Measurements from ENCODE around the gene C6orf47. TPM values are rescaled to one million over a fixed set of nuclear protein-coding genes. Genes with fewer than 3 reads are reported as not detected.
A peak's percentile ranks its signal among the peaks of the same experiment; 100 is the strongest.

Gene C6orf47
- total and polyA plus RNA-seq, 2 of the 13 experiments (the other 11 are each of a cell fraction or from before 2014, with no cell fraction given), result 1.7 to 18.1 TPM

DNA sequence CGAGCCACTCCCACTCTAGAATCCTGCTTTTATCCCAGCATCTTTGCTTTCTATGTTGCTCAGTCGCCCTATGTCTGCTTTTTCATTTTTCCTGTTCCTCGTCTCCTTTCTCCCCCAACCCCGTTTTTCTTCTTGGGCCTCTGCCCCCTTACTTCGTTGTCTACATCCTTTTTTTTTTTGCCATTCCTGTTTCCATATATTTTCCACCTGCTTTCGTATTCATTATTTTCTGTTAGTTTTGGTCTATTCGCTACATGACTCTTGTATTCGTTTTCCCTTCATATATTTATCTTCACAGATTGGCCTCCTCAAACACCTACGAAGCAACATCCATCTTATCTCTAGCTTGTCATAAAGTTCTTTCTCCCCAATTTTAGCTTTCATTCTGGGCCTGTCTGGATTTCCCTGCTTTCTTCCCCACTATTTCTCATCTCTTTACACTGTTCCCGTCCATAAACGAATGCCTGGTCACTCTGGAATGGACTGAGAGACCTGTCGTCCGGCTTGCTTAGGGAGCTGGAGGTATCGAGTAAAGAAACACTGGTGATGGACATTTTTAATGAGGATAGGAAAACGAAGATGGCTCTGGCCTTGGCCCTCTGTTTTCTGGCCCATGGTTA, 39.1 kb downstream of the C6orf47 start (continued):
- TF ChIP-seq ZNF747 (CRISPR knock-in tag; IDR thresholded peaks at IDR 0.05; ENCODE audit: borderline replicate concordance), result peak; percentile 5; the same call in 1 of the 2 replicates
- TF ChIP-seq, protein P1, sequence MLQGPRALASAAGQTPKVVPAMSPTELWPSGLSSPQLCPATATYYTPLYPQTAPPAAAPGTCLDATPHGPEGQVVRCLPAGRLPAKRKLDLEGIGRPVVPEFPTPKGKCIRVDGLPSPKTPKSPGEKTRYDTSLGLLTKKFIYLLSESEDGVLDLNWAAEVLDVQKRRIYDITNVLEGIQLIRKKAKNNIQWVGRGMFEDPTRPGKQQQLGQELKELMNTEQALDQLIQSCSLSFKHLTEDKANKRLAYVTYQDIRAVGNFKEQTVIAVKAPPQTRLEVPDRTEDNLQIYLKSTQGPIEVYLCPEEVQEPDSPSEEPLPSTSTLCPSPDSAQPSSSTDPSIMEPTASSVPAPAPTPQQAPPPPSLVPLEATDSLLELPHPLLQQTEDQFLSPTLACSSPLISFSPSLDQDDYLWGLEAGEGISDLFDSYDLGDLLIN (CRISPR knock-in tag; IDR thresholded peaks at IDR 0.05; ENCODE audit: borderline replicate concordance), result no peak
- no peak for TF ChIP-seq ONECUT2 (CRISPR knock-in tag; IDR thresholded peaks at IDR 0.05)
- TF ChIP-seq ZNF263 (CRISPR knock-in tag; IDR thresholded peaks at IDR 0.05), result no peak
- TF ChIP-seq HNRNPLL (IDR thresholded peaks at IDR 0.05; ENCODE audit: low read depth, low read length, poor library complexity, severe bottlenecking), result no peak
- no peak for TF ChIP-seq RXRA (CRISPR knock-in tag; IDR thresholded peaks at IDR 0.05)
- TF ChIP-seq, protein P2, sequence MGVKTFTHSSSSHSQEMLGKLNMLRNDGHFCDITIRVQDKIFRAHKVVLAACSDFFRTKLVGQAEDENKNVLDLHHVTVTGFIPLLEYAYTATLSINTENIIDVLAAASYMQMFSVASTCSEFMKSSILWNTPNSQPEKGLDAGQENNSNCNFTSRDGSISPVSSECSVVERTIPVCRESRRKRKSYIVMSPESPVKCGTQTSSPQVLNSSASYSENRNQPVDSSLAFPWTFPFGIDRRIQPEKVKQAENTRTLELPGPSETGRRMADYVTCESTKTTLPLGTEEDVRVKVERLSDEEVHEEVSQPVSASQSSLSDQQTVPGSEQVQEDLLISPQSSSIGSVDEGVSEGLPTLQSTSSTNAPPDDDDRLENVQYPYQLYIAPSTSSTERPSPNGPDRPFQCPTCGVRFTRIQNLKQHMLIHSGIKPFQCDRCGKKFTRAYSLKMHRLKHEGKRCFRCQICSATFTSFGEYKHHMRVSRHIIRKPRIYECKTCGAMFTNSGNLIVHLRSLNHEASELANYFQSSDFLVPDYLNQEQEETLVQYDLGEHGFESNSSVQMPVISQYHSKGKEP (CRISPR knock-in tag; IDR thresholded peaks at IDR 0.05), result no peak
- TF ChIP-seq, protein P3, sequence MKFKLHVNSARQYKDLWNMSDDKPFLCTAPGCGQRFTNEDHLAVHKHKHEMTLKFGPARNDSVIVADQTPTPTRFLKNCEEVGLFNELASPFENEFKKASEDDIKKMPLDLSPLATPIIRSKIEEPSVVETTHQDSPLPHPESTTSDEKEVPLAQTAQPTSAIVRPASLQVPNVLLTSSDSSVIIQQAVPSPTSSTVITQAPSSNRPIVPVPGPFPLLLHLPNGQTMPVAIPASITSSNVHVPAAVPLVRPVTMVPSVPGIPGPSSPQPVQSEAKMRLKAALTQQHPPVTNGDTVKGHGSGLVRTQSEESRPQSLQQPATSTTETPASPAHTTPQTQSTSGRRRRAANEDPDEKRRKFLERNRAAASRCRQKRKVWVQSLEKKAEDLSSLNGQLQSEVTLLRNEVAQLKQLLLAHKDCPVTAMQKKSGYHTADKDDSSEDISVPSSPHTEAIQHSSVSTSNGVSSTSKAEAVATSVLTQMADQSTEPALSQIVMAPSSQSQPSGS (CRISPR knock-in tag; IDR thresholded peaks at IDR 0.05), result 0 out of 2 replicates have a peak, but pooled peaks have one; percentile 7
- TF ChIP-seq, protein P4, sequence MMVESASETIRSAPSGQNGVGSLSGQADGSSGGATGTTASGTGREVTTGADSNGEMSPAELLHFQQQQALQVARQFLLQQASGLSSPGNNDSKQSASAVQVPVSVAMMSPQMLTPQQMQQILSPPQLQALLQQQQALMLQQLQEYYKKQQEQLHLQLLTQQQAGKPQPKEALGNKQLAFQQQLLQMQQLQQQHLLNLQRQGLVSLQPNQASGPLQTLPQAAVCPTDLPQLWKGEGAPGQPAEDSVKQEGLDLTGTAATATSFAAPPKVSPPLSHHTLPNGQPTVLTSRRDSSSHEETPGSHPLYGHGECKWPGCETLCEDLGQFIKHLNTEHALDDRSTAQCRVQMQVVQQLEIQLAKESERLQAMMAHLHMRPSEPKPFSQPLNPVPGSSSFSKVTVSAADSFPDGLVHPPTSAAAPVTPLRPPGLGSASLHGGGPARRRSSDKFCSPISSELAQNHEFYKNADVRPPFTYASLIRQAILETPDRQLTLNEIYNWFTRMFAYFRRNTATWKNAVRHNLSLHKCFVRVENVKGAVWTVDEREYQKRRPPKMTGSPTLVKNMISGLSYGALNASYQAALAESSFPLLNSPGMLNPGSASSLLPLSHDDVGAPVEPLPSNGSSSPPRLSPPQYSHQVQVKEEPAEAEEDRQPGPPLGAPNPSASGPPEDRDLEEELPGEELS (CRISPR knock-in tag; IDR thresholded peaks at IDR 0.05), result no peak
- peak; percentile 30; the same call in 1 of the 2 replicates for TF ChIP-seq SATB2 (CRISPR knock-in tag; IDR thresholded peaks at IDR 0.05)
- TF ChIP-seq, protein P5, sequence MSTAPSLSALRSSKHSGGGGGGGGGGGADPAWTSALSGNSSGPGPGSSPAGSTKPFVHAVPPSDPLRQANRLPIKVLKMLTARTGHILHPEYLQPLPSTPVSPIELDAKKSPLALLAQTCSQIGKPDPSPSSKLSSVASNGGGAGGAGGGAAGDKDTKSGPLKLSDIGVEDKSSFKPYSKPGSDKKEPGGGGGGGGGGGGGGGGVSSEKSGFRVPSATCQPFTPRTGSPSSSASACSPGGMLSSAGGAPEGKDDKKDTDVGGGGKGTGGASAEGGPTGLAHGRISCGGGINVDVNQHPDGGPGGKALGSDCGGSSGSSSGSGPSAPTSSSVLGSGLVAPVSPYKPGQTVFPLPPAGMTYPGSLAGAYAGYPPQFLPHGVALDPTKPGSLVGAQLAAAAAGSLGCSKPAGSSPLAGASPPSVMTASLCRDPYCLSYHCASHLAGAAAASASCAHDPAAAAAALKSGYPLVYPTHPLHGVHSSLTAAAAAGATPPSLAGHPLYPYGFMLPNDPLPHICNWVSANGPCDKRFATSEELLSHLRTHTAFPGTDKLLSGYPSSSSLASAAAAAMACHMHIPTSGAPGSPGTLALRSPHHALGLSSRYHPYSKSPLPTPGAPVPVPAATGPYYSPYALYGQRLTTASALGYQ (CRISPR knock-in tag; IDR thresholded peaks at IDR 0.05), result 0 out of 2 replicates have a peak, but pooled peaks have one; percentile 28
- TF ChIP-seq RFXAP (CRISPR knock-in tag; IDR thresholded peaks at IDR 0.05; ENCODE audit: borderline replicate concordance), result no peak
- TF ChIP-seq REXO4 (CRISPR knock-in tag; IDR thresholded peaks at IDR 0.05; ENCODE audit: borderline replicate concordance), result no peak
- TF ChIP-seq ZNF781 (CRISPR knock-in tag; IDR thresholded peaks at IDR 0.05; ENCODE audit: borderline replicate concordance, not compliant biosample characterization), result no peak
- no peak for TF ChIP-seq HDAC6 (IDR thresholded peaks at IDR 0.05; ENCODE audit: low read depth, low read length)
- TF ChIP-seq, protein P6, sequence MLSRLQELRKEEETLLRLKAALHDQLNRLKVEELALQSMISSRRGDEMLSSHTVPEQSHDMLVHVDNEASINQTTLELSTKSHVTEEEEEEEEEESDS (CRISPR knock-in tag; IDR thresholded peaks at IDR 0.05; ENCODE audit: borderline replicate concordance), result no peak; the same call in 1 of the 2 replicates
- TF ChIP-seq GATA4 (IDR thresholded peaks at IDR 0.05; ENCODE audit: borderline replicate concordance, low read depth), result no peak
- peak; percentile 7 for TF ChIP-seq ASH2L (IDR thresholded peaks at IDR 0.05; ENCODE audit: insufficient read length, low read depth, low read length)
- TF ChIP-seq ATF1 (CRISPR knock-in tag; IDR thresholded peaks at IDR 0.05), result no peak

All from HepG2 (cell line).